ENCODE results near the gene PLEKHG4.

The PLEKHG4 gene

DNA sequence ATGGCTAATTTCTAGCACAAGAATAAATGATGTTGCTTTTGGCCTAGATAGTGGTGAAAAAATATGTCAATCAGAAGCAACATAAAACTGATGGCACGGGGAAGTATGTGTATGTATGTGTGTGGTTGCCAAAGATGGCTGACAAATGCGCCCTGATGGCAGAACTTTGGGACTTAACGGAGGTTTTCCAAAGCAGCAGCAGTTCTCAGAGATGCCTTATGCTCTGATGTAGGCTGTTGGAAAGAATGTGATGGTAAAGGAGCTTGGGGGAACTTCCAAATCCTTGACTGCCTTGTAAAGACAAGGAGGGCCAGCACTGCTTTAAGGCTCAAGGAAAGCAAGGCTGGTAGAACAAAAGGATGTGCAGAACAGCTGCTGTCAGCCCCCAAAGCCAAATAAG lies 31.2 kb downstream of the PLEKHG4 start:
- DNase-seq: no peak
- in situ Hi-C loops (cut with HindIII; ENCODE audit: low pct_ligation_motif_present, low pct_unique_long_range_greater_than_20kb, low sequenced_read_pairs): no loop called here

DNA sequence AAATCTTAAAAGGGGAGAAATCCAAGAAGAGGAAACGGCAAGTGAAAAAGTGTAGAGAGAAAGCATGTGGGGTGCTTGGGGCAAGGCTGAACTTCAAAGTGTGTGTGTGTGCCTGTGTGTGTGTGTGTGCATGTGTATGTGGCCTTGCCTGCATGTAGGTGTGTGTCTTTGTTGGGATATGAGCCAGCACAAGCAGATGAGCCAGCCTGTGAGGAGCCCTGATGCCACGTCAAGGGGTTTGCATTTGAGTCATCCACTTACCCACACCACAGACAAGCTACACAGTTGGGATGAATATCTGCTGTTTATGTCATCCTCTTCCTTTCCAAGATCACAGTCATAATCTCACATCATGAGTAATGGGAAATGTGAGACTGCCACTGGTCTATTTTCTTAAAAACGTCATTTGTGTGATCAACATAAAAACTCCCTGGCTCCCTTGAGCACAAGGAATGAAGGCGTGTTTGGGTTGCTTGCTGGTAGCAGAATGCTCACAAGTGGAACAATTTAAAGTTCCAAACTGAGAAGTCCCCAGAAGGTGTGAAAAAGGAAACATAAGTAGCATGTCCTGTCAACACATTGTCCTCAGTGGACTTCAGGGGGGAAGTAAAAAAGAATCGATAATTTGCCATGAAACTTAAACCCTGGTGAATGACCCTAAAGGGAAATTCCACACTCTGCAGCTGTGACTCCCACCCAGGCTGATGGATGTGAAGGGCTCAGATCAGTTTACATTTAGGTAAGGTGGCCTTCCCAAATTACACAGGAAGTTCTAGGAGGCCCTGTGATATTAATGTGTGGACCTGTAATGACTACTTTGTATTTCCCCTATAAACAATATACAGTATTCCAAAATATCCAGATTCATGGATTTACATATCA lies 32.5 kb downstream of the PLEKHG4 start:
- DNase-seq: peak; percentile 99
- in situ Hi-C loops (cut with HindIII; ENCODE audit: low pct_ligation_motif_present, low pct_unique_long_range_greater_than_20kb, low sequenced_read_pairs): no loop called here

DNA sequence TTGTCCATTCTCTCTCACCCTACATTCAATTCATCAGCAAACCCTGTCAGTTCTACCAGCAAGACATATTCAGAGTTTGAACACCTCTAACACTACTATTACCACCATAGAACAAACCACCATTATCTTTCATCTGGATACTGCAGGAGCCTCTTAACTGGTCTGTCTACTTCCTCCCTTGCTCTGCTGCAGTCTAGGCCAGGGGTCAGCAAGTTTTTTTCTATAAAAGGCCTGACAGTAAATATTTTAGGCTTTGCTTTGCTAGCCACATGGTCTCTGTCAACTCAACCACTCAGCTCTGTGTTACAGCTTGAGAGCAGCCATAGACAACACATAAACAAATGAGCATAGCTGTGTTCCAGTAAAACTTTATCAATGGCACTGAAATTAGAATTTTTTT lies 33.4 kb downstream of the PLEKHG4 start:
- no peak for DNase-seq
- in situ Hi-C loops (cut with HindIII; ENCODE audit: low pct_ligation_motif_present, low pct_unique_long_range_greater_than_20kb, low sequenced_read_pairs): no loop called here

DNA sequence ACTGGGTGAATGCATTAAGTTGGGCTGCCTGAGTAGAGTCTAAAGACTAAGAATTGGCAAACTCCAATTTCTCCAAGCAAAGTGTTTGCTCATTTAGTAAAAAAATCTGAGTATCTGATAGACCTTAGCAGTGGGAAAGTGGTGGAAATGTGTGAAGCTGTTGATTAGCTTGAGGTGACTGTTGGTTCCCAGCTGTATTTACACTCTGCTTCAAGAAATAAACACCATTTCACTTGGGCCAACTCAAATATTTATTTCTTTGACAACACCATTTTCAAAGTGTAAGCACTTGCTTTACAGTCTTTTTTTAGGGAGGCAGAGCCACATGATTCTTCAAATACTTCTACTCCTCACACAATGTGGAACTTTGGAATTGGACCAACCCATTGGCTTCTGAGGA lies 38.5 kb downstream of the PLEKHG4 start:
- in situ Hi-C loops (cut with HindIII; ENCODE audit: low pct_ligation_motif_present, low pct_unique_long_range_greater_than_20kb, low sequenced_read_pairs): no loop called here
- DNase-seq: no peak

- DNase-seq: no peak
These were observed 46.8 kb downstream of the PLEKHG4 start for GRCh38 chr16:67326115-67326471.

DNA sequence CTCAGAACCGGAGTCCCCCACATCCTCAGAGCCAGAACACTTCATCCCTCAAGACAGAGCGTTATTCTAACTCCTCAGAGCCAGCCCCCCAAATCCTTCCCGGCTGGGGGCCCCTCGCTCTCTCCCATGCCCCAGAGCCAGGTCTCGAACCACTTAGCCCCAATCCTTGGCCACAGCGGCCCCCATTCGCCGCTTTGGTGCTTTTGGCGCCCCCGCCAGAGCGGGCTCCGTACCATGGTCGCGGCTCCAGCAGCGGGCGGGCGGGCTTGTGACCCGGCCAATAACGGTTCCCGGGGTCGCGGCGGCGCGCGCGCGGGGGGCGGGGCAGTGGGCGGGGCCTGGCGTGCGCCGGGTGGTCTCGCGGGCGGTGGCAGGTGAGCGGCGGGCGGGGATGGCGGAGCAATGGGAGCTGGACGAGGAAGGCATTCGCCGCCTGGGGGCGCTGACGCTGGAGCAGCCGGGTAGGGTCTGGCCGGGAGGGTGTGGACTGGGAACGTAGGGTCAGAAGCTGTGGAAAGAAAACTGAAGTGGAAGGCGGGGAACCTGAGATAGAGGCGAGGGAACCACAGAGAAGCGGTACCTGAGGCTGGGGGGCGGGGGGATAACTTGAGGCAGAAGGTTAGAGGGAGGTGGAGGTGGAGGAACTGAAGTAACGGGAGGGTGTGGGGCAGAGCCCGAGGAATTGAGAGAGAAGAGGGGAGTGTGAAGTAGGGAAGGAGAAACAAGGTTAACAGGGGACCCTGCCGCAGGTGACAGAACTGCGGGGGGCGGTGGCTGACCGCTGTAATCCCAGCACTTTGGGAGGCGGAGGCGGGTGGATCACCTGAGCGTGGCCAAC lies 47.4 kb downstream of the PLEKHG4 start, which contains the start of the genes KCTD19 and LRRC36:
TSS of gene KCTD19 (minus strand) at position 270 of the 838 bp plus-strand sequence. CDS start at position 236, 34 bp downstream.
TSS of gene LRRC36 (plus strand) at position 344 of the 838 bp plus-strand sequence. CDS start at position 392, 48 bp downstream.
- in situ Hi-C loops (cut with HindIII; ENCODE audit: low pct_ligation_motif_present, low pct_unique_long_range_greater_than_20kb, low sequenced_read_pairs): no loop called here
- peak; percentile 96 for DNase-seq

More at GRCh38 chr16:67326115-67326471, 46.8 kb downstream of the PLEKHG4 start:
- in situ Hi-C loops (cut with HindIII; ENCODE audit: low pct_ligation_motif_present, low pct_unique_long_range_greater_than_20kb, low sequenced_read_pairs): no loop called here

DNA sequence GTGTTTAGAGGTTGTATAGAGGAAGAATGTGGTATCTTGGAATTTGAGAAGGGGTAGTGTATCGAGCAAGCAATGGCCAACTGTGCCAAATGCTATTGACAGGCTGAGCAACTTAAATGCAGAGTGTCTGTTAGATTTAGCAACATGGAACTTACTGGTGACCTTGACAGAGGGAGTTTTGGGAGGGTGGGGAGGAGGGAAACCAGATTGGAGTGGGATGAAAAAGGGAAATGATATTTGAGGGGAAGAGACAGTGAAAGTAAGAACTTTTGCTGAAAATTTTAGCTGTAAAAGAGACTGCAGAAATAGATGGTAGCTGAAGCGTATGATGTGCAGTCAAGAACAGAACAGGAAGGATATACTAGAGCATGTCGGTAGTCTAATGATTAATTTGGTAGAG lies 48.4 kb downstream of the PLEKHG4 start:
- in situ Hi-C loops (cut with HindIII; ENCODE audit: low pct_ligation_motif_present, low pct_unique_long_range_greater_than_20kb, low sequenced_read_pairs): no loop called here
- peak; percentile 25 for DNase-seq

- in situ Hi-C loops (cut with HindIII; ENCODE audit: low pct_ligation_motif_present, low pct_unique_long_range_greater_than_20kb, low sequenced_read_pairs): no loop called here
- peak; percentile 43 for DNase-seq
These were observed 50.6 kb downstream of the PLEKHG4 start for GRCh38 chr16:67329901-67330300.

- in situ Hi-C loops (cut with HindIII; ENCODE audit: low pct_ligation_motif_present, low pct_unique_long_range_greater_than_20kb, low sequenced_read_pairs): no loop called here
These were observed 54.0 kb downstream of the PLEKHG4 start for GRCh38 chr16:67333315-67333714.

DNA sequence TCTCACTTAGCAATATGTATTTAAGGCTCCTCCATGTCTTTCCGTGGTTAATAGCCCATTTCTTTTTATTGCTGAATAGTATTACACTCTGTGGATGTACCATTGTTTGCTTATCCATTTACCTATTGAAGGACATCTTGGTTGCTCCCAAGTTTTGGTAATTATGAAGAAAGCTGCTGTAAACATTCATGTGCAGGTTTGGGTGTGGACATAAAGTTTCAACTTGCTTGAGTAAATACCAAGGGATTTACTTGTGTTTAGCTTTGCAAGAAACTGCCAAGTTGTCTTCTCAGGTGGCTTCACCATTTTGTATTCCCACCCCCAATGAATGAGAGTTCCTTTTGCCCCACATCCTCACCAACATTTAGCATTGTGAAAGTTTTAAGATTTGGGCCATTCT lies 56.8 kb downstream of the PLEKHG4 start:
- DNase-seq: no peak
- in situ Hi-C loops (cut with HindIII; ENCODE audit: low pct_ligation_motif_present, low pct_unique_long_range_greater_than_20kb, low sequenced_read_pairs): no loop called here

More at GRCh38 chr16:67333315-67333714, 54.0 kb downstream of the PLEKHG4 start:
- DNase-seq: no peak

GRCh38 chr16:67336648-67337047 lies 57.3 kb downstream of the PLEKHG4 start:
- in situ Hi-C loops (cut with HindIII; ENCODE audit: low pct_ligation_motif_present, low pct_unique_long_range_greater_than_20kb, low sequenced_read_pairs): no loop called here
- no peak for DNase-seq
